ENCODE measurements around the gene FRG2B.
"Not testable (repeated sequence)": the region's sequence is repeated elsewhere in the genome, so short reads cannot be mapped to it uniquely, and the experiment has no call there.

FRG2B gene

GRCh38 chr10:133626695-133627094 lies at the start of gene FRG2B:
FRG2B (minus strand) TSS chr10:133626795; CDS start chr10:133626742, 53 bp downstream.
- DNase-seq; in situ Hi-C loops (cut with HindIII; ENCODE audit: low pct_ligation_motif_present, low pct_unique_long_range_greater_than_20kb, low sequenced_read_pairs): not testable (repeated sequence)

GRCh38 chr10:133667446-133667845 lies 40.9 kb upstream of the FRG2B start:
- in situ Hi-C loops (cut with HindIII; ENCODE audit: low pct_ligation_motif_present, low pct_unique_long_range_greater_than_20kb, low sequenced_read_pairs); DNase-seq: not testable (repeated sequence)

- DNase-seq; in situ Hi-C loops (cut with HindIII; ENCODE audit: low pct_ligation_motif_present, low pct_unique_long_range_greater_than_20kb, low sequenced_read_pairs): not testable (repeated sequence)
Measured at GRCh38 chr10:133663544-133664160, 37.1 kb upstream of the FRG2B start.

- DNase-seq; in situ Hi-C loops (cut with HindIII; ENCODE audit: low pct_ligation_motif_present, low pct_unique_long_range_greater_than_20kb, low sequenced_read_pairs): not testable (repeated sequence)
Measured at GRCh38 chr10:133661122-133661521, 34.5 kb upstream of the FRG2B start.

GRCh38 chr10:133660516-133660915 lies 33.9 kb upstream of the FRG2B start:
- in situ Hi-C loops (cut with HindIII; ENCODE audit: low pct_ligation_motif_present, low pct_unique_long_range_greater_than_20kb, low sequenced_read_pairs) = not testable (repeated sequence)

GRCh38 chr10:133657276-133657675 lies 30.7 kb upstream of the FRG2B start:
- DNase-seq; in situ Hi-C loops (cut with HindIII; ENCODE audit: low pct_ligation_motif_present, low pct_unique_long_range_greater_than_20kb, low sequenced_read_pairs): not testable (repeated sequence)

More at GRCh38 chr10:133660516-133660915, 33.9 kb upstream of the FRG2B start:
- DNase-seq = not testable (repeated sequence)

- in situ Hi-C loops (cut with HindIII; ENCODE audit: low pct_ligation_motif_present, low pct_unique_long_range_greater_than_20kb, low sequenced_read_pairs); DNase-seq: not testable (repeated sequence)
Measured at GRCh38 chr10:133648872-133649455, 22.4 kb upstream of the FRG2B start.

GRCh38 chr10:133647075-133647748 lies 20.6 kb upstream of the FRG2B start:
- DNase-seq; in situ Hi-C loops (cut with HindIII; ENCODE audit: low pct_ligation_motif_present, low pct_unique_long_range_greater_than_20kb, low sequenced_read_pairs): not testable (repeated sequence)

GRCh38 chr10:133637846-133638235 lies 11.2 kb upstream of the FRG2B start:
- DNase-seq; in situ Hi-C loops (cut with HindIII; ENCODE audit: low pct_ligation_motif_present, low pct_unique_long_range_greater_than_20kb, low sequenced_read_pairs): not testable (repeated sequence)

- in situ Hi-C loops (cut with HindIII; ENCODE audit: low pct_ligation_motif_present, low pct_unique_long_range_greater_than_20kb, low sequenced_read_pairs); DNase-seq: not testable (repeated sequence)
Measured at GRCh38 chr10:133637202-133637845, 10.7 kb upstream of the FRG2B start.

GRCh38 chr10:133630723-133631249 lies 4.2 kb upstream of the FRG2B start:
- in situ Hi-C loops (cut with HindIII; ENCODE audit: low pct_ligation_motif_present, low pct_unique_long_range_greater_than_20kb, low sequenced_read_pairs); DNase-seq: not testable (repeated sequence)

- in situ Hi-C loops (cut with HindIII; ENCODE audit: low pct_ligation_motif_present, low pct_unique_long_range_greater_than_20kb, low sequenced_read_pairs); DNase-seq: not testable (repeated sequence)
Measured at GRCh38 chr10:133622544-133622943, 4.1 kb downstream of the FRG2B start.

- DNase-seq = no peak
- in situ Hi-C loops (cut with HindIII; ENCODE audit: low pct_ligation_motif_present, low pct_unique_long_range_greater_than_20kb, low sequenced_read_pairs) = no loop called here
Measured at GRCh38 chr10:133618851-133619250, 7.7 kb downstream of the FRG2B start.

- in situ Hi-C loops (cut with HindIII; ENCODE audit: low pct_ligation_motif_present, low pct_unique_long_range_greater_than_20kb, low sequenced_read_pairs) = no loop called here
- DNase-seq = no peak
Measured at GRCh38 chr10:133617196-133617595, 9.4 kb downstream of the FRG2B start.

- DNase-seq = no peak
- in situ Hi-C loops (cut with HindIII; ENCODE audit: low pct_ligation_motif_present, low pct_unique_long_range_greater_than_20kb, low sequenced_read_pairs) = no loop called here
Measured at GRCh38 chr10:133616371-133617130, 10.0 kb downstream of the FRG2B start.

- no peak for DNase-seq
- in situ Hi-C loops (cut with HindIII; ENCODE audit: low pct_ligation_motif_present, low pct_unique_long_range_greater_than_20kb, low sequenced_read_pairs) = no loop called here
Measured at GRCh38 chr10:133614830-133615580, 11.6 kb downstream of the FRG2B start.

- no peak for DNase-seq
- in situ Hi-C loops (cut with HindIII; ENCODE audit: low pct_ligation_motif_present, low pct_unique_long_range_greater_than_20kb, low sequenced_read_pairs) = no loop called here
Measured at GRCh38 chr10:133613699-133614098, 12.9 kb downstream of the FRG2B start.

- no peak for DNase-seq
- in situ Hi-C loops (cut with HindIII; ENCODE audit: low pct_ligation_motif_present, low pct_unique_long_range_greater_than_20kb, low sequenced_read_pairs) = no loop called here
Measured at GRCh38 chr10:133611079-133611478, 15.5 kb downstream of the FRG2B start.

Measured in ACHN (cell line).